ENCODE data around the gene SYCE1L. TPM values are rescaled to one million over a fixed set of nuclear protein-coding genes. Genes with fewer than 3 reads are reported as not detected.

Gene SYCE1L
- total RNA-seq, 1 donor from 2014 or later = 4.2 TPM

DNA sequence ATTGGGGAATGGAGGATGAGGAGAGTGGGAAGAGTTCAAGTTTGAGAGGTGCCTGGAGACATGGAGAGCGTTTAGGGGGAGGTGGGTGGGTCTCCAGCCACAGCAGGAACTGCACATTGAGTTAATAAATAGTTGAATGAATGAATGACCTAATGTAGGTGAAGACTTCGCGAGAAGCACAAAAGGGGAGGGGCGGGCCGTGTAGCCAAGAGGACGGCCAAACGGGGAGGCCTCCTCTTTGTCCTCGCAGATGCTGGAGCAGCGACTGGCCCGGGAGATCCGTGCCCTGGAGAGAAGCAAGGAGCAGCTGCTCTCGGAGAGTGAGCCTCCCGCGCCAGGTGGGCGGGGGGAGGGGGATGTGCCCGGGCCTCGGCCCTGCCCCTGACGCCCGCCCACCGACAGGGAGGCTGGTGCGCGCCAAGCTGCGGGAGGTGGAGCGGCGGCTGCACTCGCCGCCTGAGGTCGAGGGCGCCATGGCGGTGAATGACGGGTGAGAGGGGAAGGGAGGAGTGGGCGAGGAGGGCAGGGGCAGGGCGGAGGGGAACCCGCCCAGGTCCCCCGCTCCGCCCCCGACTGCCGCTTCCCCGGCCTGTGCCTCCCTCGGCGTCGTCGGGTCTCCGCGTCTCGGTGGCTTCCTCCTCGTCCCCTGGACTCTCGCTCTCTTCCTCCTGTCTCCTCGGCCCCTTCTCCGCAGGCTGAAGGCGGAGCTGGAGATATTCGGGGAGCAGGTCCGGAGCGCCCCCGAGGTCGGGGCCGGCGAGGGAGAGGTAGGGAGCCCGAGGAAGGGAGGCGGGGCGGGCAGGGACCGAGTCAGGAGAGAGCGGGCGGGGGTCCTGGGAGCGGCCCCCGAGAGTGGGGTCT lies 12.9 kb downstream of the SYCE1L start:
- Histone ChIP-seq H3K36me3 (no peaks in the 10 kb centered on the region), H3K9me3 (no peaks in the 10 kb centered on the region), H3K4me3 (peak overlapping the region; percentile 59 to 85), H3K27ac (peak overlapping the region; percentile 82), H3K27me3 (no peaks in the 10 kb centered on the region), H3K4me1 (peaks cover 22% of the 10 kb centered on the region)
- TF ChIP-seq POLR2A (IDR thresholded peaks at IDR 0.05) = peak in 1 of 2 donors; percentile 29
- TF ChIP-seq POLR2AphosphoS5 (IDR thresholded peaks at IDR 0.05; ENCODE audit: insufficient read depth in 1 of 2, low read depth in 1 of 2) = peak in 1 of 2 donors; percentile 66
- TF ChIP-seq, protein P1, sequence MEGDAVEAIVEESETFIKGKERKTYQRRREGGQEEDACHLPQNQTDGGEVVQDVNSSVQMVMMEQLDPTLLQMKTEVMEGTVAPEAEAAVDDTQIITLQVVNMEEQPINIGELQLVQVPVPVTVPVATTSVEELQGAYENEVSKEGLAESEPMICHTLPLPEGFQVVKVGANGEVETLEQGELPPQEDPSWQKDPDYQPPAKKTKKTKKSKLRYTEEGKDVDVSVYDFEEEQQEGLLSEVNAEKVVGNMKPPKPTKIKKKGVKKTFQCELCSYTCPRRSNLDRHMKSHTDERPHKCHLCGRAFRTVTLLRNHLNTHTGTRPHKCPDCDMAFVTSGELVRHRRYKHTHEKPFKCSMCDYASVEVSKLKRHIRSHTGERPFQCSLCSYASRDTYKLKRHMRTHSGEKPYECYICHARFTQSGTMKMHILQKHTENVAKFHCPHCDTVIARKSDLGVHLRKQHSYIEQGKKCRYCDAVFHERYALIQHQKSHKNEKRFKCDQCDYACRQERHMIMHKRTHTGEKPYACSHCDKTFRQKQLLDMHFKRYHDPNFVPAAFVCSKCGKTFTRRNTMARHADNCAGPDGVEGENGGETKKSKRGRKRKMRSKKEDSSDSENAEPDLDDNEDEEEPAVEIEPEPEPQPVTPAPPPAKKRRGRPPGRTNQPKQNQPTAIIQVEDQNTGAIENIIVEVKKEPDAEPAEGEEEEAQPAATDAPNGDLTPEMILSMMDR (IDR thresholded peaks at IDR 0.05) = no peak
- DNase-seq (ENCODE audit: extremely low spot score in 2 of 2) = no peak
- intact Hi-C loops (cut with DNase I) = no loop called here

DNA sequence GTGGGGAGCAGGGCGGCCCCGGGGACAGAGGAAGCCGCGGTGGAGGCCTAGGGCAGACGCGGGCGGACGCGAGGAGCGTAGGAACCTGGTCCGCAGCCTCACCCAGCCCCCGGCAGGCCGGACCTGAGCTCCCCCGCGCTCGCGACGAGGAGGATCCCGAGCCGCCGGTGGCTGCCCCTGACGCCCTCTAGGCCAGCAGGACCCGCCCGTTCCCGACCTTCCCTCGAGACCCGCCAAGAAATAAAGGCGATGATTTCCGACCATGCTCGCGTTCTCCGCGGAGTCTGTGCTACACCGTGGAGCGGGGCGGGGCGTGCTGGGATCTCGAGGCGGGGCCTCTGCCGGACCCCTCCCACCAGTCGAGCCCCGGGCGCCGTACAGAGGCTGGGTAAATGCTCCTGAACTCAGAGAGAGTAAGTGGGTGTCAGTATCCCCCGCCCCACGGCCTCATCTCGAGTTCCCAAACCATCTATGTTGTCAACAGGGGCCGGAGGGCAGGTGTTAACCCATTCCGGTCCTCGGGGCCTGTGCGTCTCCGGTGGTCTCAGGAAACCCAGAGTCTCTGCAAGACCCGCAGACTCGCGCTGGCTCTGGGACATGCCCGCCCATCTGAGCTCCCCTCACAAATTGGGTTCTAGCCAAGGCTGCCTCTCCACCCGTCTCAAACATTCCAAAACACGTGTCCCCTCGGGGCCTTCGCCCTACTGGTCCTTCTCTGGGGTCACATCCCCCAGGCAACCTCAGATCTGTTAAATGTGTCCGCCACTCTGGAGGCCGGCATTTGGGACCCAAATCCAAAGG lies 13.7 kb downstream of the SYCE1L start:
- no peak for DNase-seq (ENCODE audit: extremely low spot score in 2 of 2)
- Histone ChIP-seq H3K4me3 (peak overlapping the region; percentile 59 to 85), H3K27me3 (no peaks in the 10 kb centered on the region), H3K27ac (peak overlapping the region; percentile 82), H3K36me3 (no peaks in the 10 kb centered on the region), H3K9me3 (no peaks in the 10 kb centered on the region), H3K4me1 (peaks cover 22% of the 10 kb centered on the region)
- TF ChIP-seq POLR2A (IDR thresholded peaks at IDR 0.05) = peak in 1 of 2 donors; percentile 60
- TF ChIP-seq, protein P1 (IDR thresholded peaks at IDR 0.05) = no peak
- peak in 1 of 2 donors; percentile 77 for TF ChIP-seq POLR2AphosphoS5 (IDR thresholded peaks at IDR 0.05; ENCODE audit: insufficient read depth in 1 of 2, low read depth in 1 of 2)
- intact Hi-C loops (cut with DNase I) = no loop called here

DNA sequence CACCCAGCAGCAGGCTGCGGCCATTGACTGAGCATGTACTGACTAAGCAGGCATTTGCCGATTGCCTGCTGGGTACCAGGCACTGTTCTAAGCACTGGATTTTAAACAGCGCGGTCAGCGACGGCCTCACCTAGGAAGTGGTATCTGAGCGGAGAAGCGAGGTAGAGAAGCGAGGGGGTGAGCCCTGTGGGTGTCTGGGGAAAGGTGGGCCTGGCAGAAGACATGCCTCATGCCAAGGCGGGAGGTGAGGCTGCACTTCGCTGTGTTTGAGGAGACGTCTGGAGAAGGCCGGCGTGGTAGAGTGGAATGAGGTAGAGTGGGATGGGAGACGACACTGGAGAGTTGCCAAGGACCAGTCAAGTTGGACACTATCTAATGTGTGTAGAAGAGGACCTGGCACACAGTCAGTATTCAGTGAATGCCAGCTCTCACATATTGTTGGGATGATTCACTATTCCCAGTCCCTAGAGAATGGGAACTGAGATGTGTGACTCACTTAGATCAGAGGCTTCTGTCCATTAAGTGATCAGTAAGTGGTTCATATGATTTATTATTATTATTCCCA lies 14.4 kb downstream of the SYCE1L start:
- DNase-seq (ENCODE audit: extremely low spot score in 2 of 2) = no peak
- no peaks in the 10 kb centered on the region for H3K36me3 ChIP-seq
- H3K27me3 ChIP-seq = no peaks in the 10 kb centered on the region
- TF ChIP-seq, protein P1 (IDR thresholded peaks at IDR 0.05) = no peak
- TF ChIP-seq POLR2A (IDR thresholded peaks at IDR 0.05) (no peak), POLR2AphosphoS5 (IDR thresholded peaks at IDR 0.05; ENCODE audit: insufficient read depth in 1 of 2, low read depth in 1 of 2) (no peak)
- H3K9me3 ChIP-seq = no peaks in the 10 kb centered on the region
- H3K4me1 ChIP-seq = peaks cover 22% of the 10 kb centered on the region
- peak overlapping the region; percentile 59 to 85 for H3K4me3 ChIP-seq
- peak overlapping the region; percentile 82 for H3K27ac ChIP-seq
- intact Hi-C loops (cut with DNase I) = no loop called here

DNA sequence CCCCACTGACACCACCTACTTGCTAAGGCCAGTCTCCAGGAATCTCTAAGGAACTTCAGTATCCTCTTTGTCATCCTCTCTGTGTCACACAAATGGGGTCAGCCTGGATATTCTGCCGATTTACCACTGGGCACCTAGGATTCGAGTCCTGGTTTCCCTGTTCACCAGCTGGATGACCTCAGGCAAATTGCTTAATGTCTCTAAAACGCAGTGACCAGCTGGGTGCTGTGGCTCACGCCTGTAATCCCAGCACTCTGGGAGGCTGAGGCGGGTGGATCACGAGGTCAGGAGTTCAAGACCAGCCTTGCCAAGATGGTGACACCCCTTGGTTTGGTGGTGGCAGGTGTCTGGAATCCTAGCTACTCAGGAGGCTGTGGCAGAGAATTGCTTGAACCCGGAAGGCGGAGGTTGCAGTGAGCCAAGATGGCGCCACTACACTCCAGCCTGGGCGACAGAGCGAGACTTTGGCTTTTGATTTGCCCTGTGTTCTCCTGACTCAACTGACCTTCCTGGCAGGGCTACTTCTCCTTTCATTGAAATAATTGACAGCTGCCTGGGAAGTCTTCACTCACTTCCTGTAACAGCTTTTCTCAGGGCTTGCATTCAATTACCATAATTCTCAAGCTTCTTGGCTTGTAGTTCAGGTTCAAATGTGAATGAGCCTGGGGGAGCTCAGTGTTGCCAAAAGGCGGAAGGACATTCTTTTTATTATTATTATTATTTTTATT lies 15.4 kb downstream of the SYCE1L start:
- no peaks in the 10 kb centered on the region for H3K9me3 ChIP-seq
- DNase-seq (ENCODE audit: extremely low spot score in 2 of 2) = no peak
- no peaks in the 10 kb centered on the region for H3K36me3 ChIP-seq
- intact Hi-C loops (cut with DNase I) = no loop called here
- TF ChIP-seq, protein P1 (IDR thresholded peaks at IDR 0.05) = no peak
- no peak for TF ChIP-seq POLR2AphosphoS5 (IDR thresholded peaks at IDR 0.05; ENCODE audit: insufficient read depth in 1 of 2, low read depth in 1 of 2)
- no peak for TF ChIP-seq POLR2A (IDR thresholded peaks at IDR 0.05)
- no peaks in the 10 kb centered on the region for H3K27me3 ChIP-seq
- H3K4me1 ChIP-seq = peaks cover 22% of the 10 kb centered on the region
- H3K27ac ChIP-seq = no peak overlapping the region
- no peak overlapping the region for H3K4me3 ChIP-seq

Measured in vagina (tissue), 2 donors.